ENCODE results near the gene ZNF200. TPM values are rescaled to one million over a fixed set of nuclear protein-coding genes. Genes with fewer than 3 reads are reported as not detected.
A peak's percentile ranks its signal among the peaks of the same experiment; 100 is the strongest.

Gene ZNF200
- total and polyA plus RNA-seq, 3 experiments from 2014 or later = 11.2 to 14.6 (median 13.0) TPM

- peaks cover 23% of the 10 kb centered on the region for H3K4me1 ChIP-seq (ENCODE audit: insufficient read depth, low read length)
- no peaks in the 10 kb centered on the region for H3K27me3 ChIP-seq (ENCODE audit: insufficient read depth, low read length, poor library complexity, severe bottlenecking)
- peak overlapping the region; percentile 67 for H3K4me3 ChIP-seq (ENCODE audit: low read length)
- DNase-seq = no peak
- H3K9me3 ChIP-seq (ENCODE audit: low read length) = no peaks in the 10 kb centered on the region
- Mint-ChIP-seq H3K27me3 (peaks cover 0 to 4% of the 10 kb centered on the region in 2 donors), H3K36me3 (peaks cover 7 to 27% (median 7%) of the 10 kb centered on the region in 3 donors), H3K4me1 (peaks cover 29 to 47% (median 39%) of the 10 kb centered on the region in 3 donors), H3K27ac (peak overlapping the region; percentile 36 to 99 (median 90)), H3K4me3 (peak overlapping the region; percentile 59 to 94 (median 88)), H3K9me3 (peaks cover 0 to 4% (median 0%) of the 10 kb centered on the region in 5 donors)
- ChIA-PET CTCF (interaction anchor here (0.7 to 1.5 kb wide), 2 partner anchors 29 to 80 kb away, joined by 3 read pairs; no protein-coding TSS in a partner anchor), POLR2A (interaction anchor here (0.7 to 1.4 kb wide), 3 partner anchors 10 to 47 kb away, joined by 4 to 5 read pairs (median 4); partner anchors contain the start of genes TIGD7 and ZNF75A)
- H3K36me3 ChIP-seq (ENCODE audit: insufficient read depth, low read length) = no peaks in the 10 kb centered on the region
- no peak overlapping the region for H3K27ac ChIP-seq (ENCODE audit: low read depth, low read length)
These were observed 27.6 kb upstream of the ZNF200 start for GRCh38 chr16:3262517-3262916.

- Mint-ChIP-seq H3K36me3 (peaks cover 0 to 12% (median 0%) of the 10 kb centered on the region in 3 donors), H3K4me3 (no peak overlapping the region), H3K9me3 (peaks cover 0 to 4% (median 0%) of the 10 kb centered on the region in 5 donors), H3K27ac (no peak overlapping the region), H3K27me3 (peaks cover 0 to 8% of the 10 kb centered on the region in 2 donors), H3K4me1 (peaks cover 17 to 28% (median 26%) of the 10 kb centered on the region in 3 donors)
- Histone ChIP-seq H3K27ac (ENCODE audit: low read depth, low read length) (no peak overlapping the region), H3K9me3 (ENCODE audit: low read length) (no peaks in the 10 kb centered on the region), H3K36me3 (ENCODE audit: insufficient read depth, low read length) (no peaks in the 10 kb centered on the region), H3K4me1 (ENCODE audit: insufficient read depth, low read length) (peaks cover 15% of the 10 kb centered on the region), H3K27me3 (ENCODE audit: insufficient read depth, low read length, poor library complexity, severe bottlenecking) (no peaks in the 10 kb centered on the region), H3K4me3 (ENCODE audit: low read length) (no peak overlapping the region)
- ChIA-PET CTCF (no interaction called here), POLR2A (no interaction called here)
- DNase-seq = no peak
These were observed 24.9 kb upstream of the ZNF200 start for GRCh38 chr16:3259836-3260235.

- Mint-ChIP-seq H3K4me3 (no peak overlapping the region), H3K36me3 (no peaks in the 10 kb centered on the region), H3K27me3 (peaks cover 2 to 11% of the 10 kb centered on the region in 2 donors), H3K27ac (no peak overlapping the region), H3K4me1 (peaks cover 0 to 3% (median 3%) of the 10 kb centered on the region in 3 donors), H3K9me3 (peaks cover 0 to 1% (median 0%) of the 10 kb centered on the region in 5 donors)
- H3K27ac ChIP-seq (ENCODE audit: low read depth, low read length) = no peak overlapping the region
- H3K4me3 ChIP-seq (ENCODE audit: low read length) = no peak overlapping the region
- DNase-seq = no peak
- H3K36me3 ChIP-seq (ENCODE audit: insufficient read depth, low read length) = no peaks in the 10 kb centered on the region
- H3K4me1 ChIP-seq (ENCODE audit: insufficient read depth, low read length) = no peaks in the 10 kb centered on the region
- no peaks in the 10 kb centered on the region for H3K27me3 ChIP-seq (ENCODE audit: insufficient read depth, low read length, poor library complexity, severe bottlenecking)
- no peaks in the 10 kb centered on the region for H3K9me3 ChIP-seq (ENCODE audit: low read length)
- POLR2A ChIA-PET = no interaction called here
- CTCF ChIA-PET = no interaction called here
These were observed 22.0 kb upstream of the ZNF200 start for GRCh38 chr16:3256866-3257465.

DNA sequence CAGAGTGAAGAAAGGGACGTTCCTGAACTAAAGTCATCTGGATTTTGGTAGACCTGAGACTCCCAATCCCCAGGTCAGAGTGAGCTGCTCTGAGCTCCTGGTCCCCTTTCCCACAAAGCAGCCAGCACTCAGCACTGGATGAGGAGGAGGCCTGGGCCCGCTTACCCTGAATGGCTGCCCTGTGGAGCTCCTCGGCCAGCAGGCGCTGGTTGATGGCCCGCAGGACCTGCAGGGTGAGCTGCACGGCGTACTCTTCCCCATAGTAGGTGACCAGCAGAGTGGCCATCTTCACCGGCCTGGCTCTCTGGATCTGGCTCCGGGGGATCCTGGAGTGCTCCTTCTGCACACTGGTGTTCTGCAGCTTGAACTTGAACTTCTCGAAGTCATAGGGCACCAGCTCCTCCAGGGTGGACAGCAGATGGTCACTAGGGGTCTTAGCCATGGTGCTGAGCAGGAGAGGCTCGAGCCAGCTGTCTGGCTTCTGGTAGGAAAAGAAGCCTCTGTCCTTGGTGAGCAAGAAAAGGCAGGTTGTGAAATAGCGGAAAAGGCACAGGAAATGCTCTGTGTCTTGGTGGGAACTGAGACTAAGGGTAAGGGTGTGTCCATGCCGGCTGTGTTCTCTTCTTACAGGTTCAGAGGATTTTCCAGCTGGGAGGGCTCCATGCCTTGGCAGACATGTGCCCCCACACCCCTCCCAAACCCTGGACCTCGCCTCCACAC is 21.3 kb upstream of the ZNF200 start, which contains the start of gene MEFV:
Gene MEFV, minus strand, starts transcription at position 488 of the 720 bp plus-strand sequence. Its CDS starts 46 bp downstream, at position 442.
- no peaks in the 10 kb centered on the region for H3K36me3 Mint-ChIP-seq
- Histone ChIP-seq H3K4me3 (ENCODE audit: low read length) (no peak within 1 kb of the TSS), H3K36me3 (ENCODE audit: insufficient read depth, low read length) (no peaks in the 10 kb centered on the region), H3K27me3 (ENCODE audit: insufficient read depth, low read length, poor library complexity, severe bottlenecking) (no peaks in the 10 kb centered on the region), H3K9me3 (ENCODE audit: low read length) (no peaks in the 10 kb centered on the region), H3K27ac (ENCODE audit: low read depth, low read length) (no peak within 1 kb of the TSS), H3K4me1 (ENCODE audit: insufficient read depth, low read length) (no peaks in the 10 kb centered on the region)
- peak within 1 kb of the TSS in 1 of 7 donors; percentile 15 for H3K4me3 Mint-ChIP-seq
- H3K4me1 Mint-ChIP-seq = no peaks in the 10 kb centered on the region
- DNase-seq = no peak
- H3K9me3 Mint-ChIP-seq = no peaks in the 10 kb centered on the region
- CTCF ChIA-PET = no interaction called here
- H3K27me3 Mint-ChIP-seq = peaks cover 2 to 11% of the 10 kb centered on the region in 2 donors
- H3K27ac Mint-ChIP-seq = peak within 1 kb of the TSS in 1 of 8 donors; percentile 38
- POLR2A ChIA-PET = no interaction called here

DNA sequence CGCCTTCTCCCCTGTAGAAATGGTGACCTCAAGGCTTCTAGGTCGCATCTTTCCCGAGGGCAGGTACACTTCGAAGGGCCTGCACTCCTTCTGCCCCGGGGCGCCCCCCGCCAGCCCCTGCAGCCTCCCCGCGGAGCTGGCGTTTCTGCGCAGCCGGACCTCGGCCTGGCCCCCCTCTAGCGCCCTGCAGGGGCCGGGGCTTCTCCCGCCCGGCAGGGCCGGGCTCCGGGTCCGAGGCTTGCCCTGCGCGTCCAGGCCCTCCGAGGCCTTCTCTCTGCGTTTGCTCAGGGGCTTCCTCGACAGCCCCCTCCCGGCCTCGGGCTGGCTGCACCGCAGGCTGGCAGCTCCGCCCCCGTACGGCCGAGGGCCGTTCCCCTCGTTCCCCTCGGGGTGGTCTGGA is 19.4 kb upstream of the ZNF200 start:
- H3K9me3 ChIP-seq (ENCODE audit: low read length) = no peaks in the 10 kb centered on the region
- CTCF ChIA-PET = no interaction called here
- Mint-ChIP-seq H3K27ac (no peak overlapping the region), H3K27me3 (peaks cover 5 to 13% of the 10 kb centered on the region in 2 donors), H3K9me3 (no peaks in the 10 kb centered on the region), H3K36me3 (peaks cover 0 to 4% (median 0%) of the 10 kb centered on the region in 3 donors), H3K4me1 (no peaks in the 10 kb centered on the region), H3K4me3 (no peak overlapping the region)
- DNase-seq = no peak
- POLR2A ChIA-PET = interaction anchor here (0.6 to 1.0 kb wide), 2 partner anchors 12 to 216 kb away, joined by 3 read pairs; no protein-coding TSS in a partner anchor
- H3K4me1 ChIP-seq (ENCODE audit: insufficient read depth, low read length) = no peaks in the 10 kb centered on the region
- H3K4me3 ChIP-seq (ENCODE audit: low read length) = no peak overlapping the region
- H3K27me3 ChIP-seq (ENCODE audit: insufficient read depth, low read length, poor library complexity, severe bottlenecking) = no peaks in the 10 kb centered on the region
- no peaks in the 10 kb centered on the region for H3K36me3 ChIP-seq (ENCODE audit: insufficient read depth, low read length)
- H3K27ac ChIP-seq (ENCODE audit: low read depth, low read length) = no peak overlapping the region

GRCh38 chr16:3252967-3253366 is 18.0 kb upstream of the ZNF200 start:
- DNase-seq = no peak
- CTCF ChIA-PET = no interaction called here
- Mint-ChIP-seq H3K4me3 (no peak overlapping the region), H3K36me3 (peaks cover 0 to 4% (median 0%) of the 10 kb centered on the region in 3 donors), H3K9me3 (no peaks in the 10 kb centered on the region), H3K27me3 (peaks cover 5 to 10% of the 10 kb centered on the region in 2 donors), H3K4me1 (no peaks in the 10 kb centered on the region), H3K27ac (no peak overlapping the region)
- no peaks in the 10 kb centered on the region for H3K36me3 ChIP-seq (ENCODE audit: insufficient read depth, low read length)
- H3K4me3 ChIP-seq (ENCODE audit: low read length) = no peak overlapping the region
- H3K27me3 ChIP-seq (ENCODE audit: insufficient read depth, low read length, poor library complexity, severe bottlenecking) = no peaks in the 10 kb centered on the region
- no peak overlapping the region for H3K27ac ChIP-seq (ENCODE audit: low read depth, low read length)
- POLR2A ChIA-PET = no interaction called here
- no peaks in the 10 kb centered on the region for H3K4me1 ChIP-seq (ENCODE audit: insufficient read depth, low read length)
- no peaks in the 10 kb centered on the region for H3K9me3 ChIP-seq (ENCODE audit: low read length)

DNA sequence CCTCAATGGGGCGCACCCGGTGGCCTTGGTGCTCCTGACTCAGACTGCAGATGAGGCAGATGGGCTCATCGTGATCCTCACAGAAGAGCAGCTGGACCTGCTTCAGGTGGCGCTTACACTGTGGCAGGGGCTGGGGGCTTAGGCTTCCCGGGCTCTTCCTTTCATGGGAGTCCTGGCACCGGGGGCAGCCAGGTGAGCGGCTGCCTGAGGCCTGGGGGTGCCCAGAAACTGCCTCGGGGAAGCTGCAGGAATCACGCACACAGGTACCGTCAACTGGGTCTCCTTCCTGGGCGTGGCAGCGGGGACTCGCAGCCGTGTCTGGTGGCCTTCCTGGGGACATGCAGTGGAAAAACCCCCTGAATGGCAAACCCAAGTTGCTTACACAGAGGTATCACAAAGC is 14.5 kb upstream of the ZNF200 start:
- ChIA-PET POLR2A (no interaction called here), CTCF (interaction anchor here (1.0 kb wide), 1 partner anchor 18 kb away, joined by 3 read pairs; no protein-coding TSS in a partner anchor)
- peaks cover 16 to 21% of the 10 kb centered on the region in 2 donors for H3K27me3 Mint-ChIP-seq
- H3K36me3 ChIP-seq (ENCODE audit: insufficient read depth, low read length) = no peaks in the 10 kb centered on the region
- H3K9me3 Mint-ChIP-seq = no peaks in the 10 kb centered on the region
- no peak overlapping the region for H3K4me3 ChIP-seq (ENCODE audit: low read length)
- H3K4me3 Mint-ChIP-seq = no peak overlapping the region
- H3K27ac ChIP-seq (ENCODE audit: low read depth, low read length) = no peak overlapping the region
- no peak overlapping the region for H3K27ac Mint-ChIP-seq
- no peaks in the 10 kb centered on the region for H3K27me3 ChIP-seq (ENCODE audit: insufficient read depth, low read length, poor library complexity, severe bottlenecking)
- no peak for DNase-seq
- H3K4me1 Mint-ChIP-seq = no peaks in the 10 kb centered on the region
- H3K4me1 ChIP-seq (ENCODE audit: insufficient read depth, low read length) = no peaks in the 10 kb centered on the region
- H3K36me3 Mint-ChIP-seq = peaks cover 0 to 4% (median 0%) of the 10 kb centered on the region in 3 donors
- H3K9me3 ChIP-seq (ENCODE audit: low read length) = no peaks in the 10 kb centered on the region

GRCh38 chr16:3249020-3249419 is 14.1 kb upstream of the ZNF200 start:
- no peak for DNase-seq
- POLR2A ChIA-PET = no interaction called here
- Mint-ChIP-seq H3K4me1 (no peaks in the 10 kb centered on the region), H3K27me3 (peaks cover 18 to 25% of the 10 kb centered on the region in 2 donors), H3K9me3 (no peaks in the 10 kb centered on the region), H3K36me3 (peaks cover 0 to 4% (median 0%) of the 10 kb centered on the region in 3 donors), H3K4me3 (no peak overlapping the region), H3K27ac (no peak overlapping the region)
- Histone ChIP-seq H3K9me3 (ENCODE audit: low read length) (no peaks in the 10 kb centered on the region), H3K36me3 (ENCODE audit: insufficient read depth, low read length) (no peaks in the 10 kb centered on the region), H3K27ac (ENCODE audit: low read depth, low read length) (no peak overlapping the region), H3K4me1 (ENCODE audit: insufficient read depth, low read length) (no peaks in the 10 kb centered on the region), H3K4me3 (ENCODE audit: low read length) (no peak overlapping the region), H3K27me3 (ENCODE audit: insufficient read depth, low read length, poor library complexity, severe bottlenecking) (no peaks in the 10 kb centered on the region)
- CTCF ChIA-PET = no interaction called here

Data from CD8-positive, alpha-beta memory T cell (primary cell).